ENCODE results near the gene CACNA2D1. TPM values are rescaled to one million over a fixed set of nuclear protein-coding genes. Genes with fewer than 3 reads are reported as not detected.

The CACNA2D1 gene
- total and polyA plus RNA-seq, 9 of the 15 experiments (the other 6 are each of a cell fraction or from before 2014, with no cell fraction given), result 0.49 TPM; not detected in 8

- POLR2A ChIA-PET, result no interaction called here
- FAIRE-seq, result no peak
- Histone ChIP-seq H3K4me3 (no peak overlapping the region), H2AFZ (ENCODE audit: low read depth, low read length) (no peak overlapping the region), H3K9me3 (replicated peaks; ENCODE audit: control insufficient read depth, insufficient read depth, low read depth, low read length) (no peaks in the 10 kb centered on the region; the same call in 1 of the 2 replicates), H3K36me3 (ENCODE audit: control insufficient read depth, insufficient read depth, low read length) (no peaks in the 10 kb centered on the region), H3K27me3 (ENCODE audit: control insufficient read depth in 2 of 2, insufficient read depth in 2 of 2, low read length in 2 of 2) (no peaks in the 10 kb centered on the region), H4K20me1 (replicated peaks; ENCODE audit: control insufficient read depth, insufficient read depth, low read length) (no peaks in the 10 kb centered on the region), H3K79me2 (ENCODE audit: control insufficient read depth, insufficient read depth, low read length) (no peaks in the 10 kb centered on the region), H3K9me1 (ENCODE audit: control insufficient read depth, insufficient read depth, low read length) (no peaks in the 10 kb centered on the region), H3K27ac (ENCODE audit: extremely low read depth, low read depth, low read length) (no peak overlapping the region), H3K4me2 (ENCODE audit: insufficient read depth, low read length) (no peak overlapping the region), H3K4me1 (replicated peaks in 1 of 2; ENCODE audit: control insufficient read depth in 2 of 2, insufficient read depth in 2 of 2, low read length in 2 of 2) (no peaks in the 10 kb centered on the region), H3K9ac (ENCODE audit: insufficient read depth in 1 of 2, low read depth in 2 of 2, low read length in 2 of 2) (no peak overlapping the region)
- in situ Hi-C loops (cut with MboI) (no loop called here), intact Hi-C loops (cut with micrococcal nuclease) (no loop called here)
- CTCF ChIA-PET (ENCODE audit: low intra/inter-chr PET ratio), result no interaction called here
- ATAC-seq, result no peak
- no peak for DNase-seq (ENCODE audit: extremely low read depth in 1 of 4, low spot score in 3 of 4)
- BruUV-seq (replicated peaks), result no TSS peak
- WGBS (ENCODE audit: insufficient coverage, low coverage, missing lambda C conversion rate), result 0% methylated on average over 2 of the region's 2 CpGs
- no peak for TF ChIP-seq GMEB1 (CRISPR knock-in tag; IDR thresholded peaks at IDR 0.05)
- TF ChIP-seq ZNF57 (CRISPR knock-in tag; IDR thresholded peaks at IDR 0.05), result no peak
- no peak for TF ChIP-seq HIVEP1 (CRISPR knock-in tag; IDR thresholded peaks at IDR 0.05)
- TF ChIP-seq FOXJ2 (tag; IDR thresholded peaks at IDR 0.05), result no peak
- TF ChIP-seq ZBTB8A (IDR thresholded peaks at IDR 0.05; ENCODE audit: partially characterized antibody), result no peak
- TF ChIP-seq NONO (IDR thresholded peaks at IDR 0.05; ENCODE audit: low read depth in 2 of 2, low read length in 1 of 2), result no peak
- TF ChIP-seq MNT (conservative IDR thresholded peaks at IDR 0.05), result no peak
- no peak for TF ChIP-seq PRPF4 (IDR thresholded peaks at IDR 0.05; ENCODE audit: insufficient read depth, low read depth, low read length, poor library complexity, severe bottlenecking)
- no peak for TF ChIP-seq NFIC (IDR thresholded peaks at IDR 0.05)
- no peak for TF ChIP-seq SRSF3 (IDR thresholded peaks at IDR 0.05; ENCODE audit: insufficient read depth, low read length)
- no peak for TF ChIP-seq ZNF347 (CRISPR knock-in tag; IDR thresholded peaks at IDR 0.05; ENCODE audit: low read depth)
- TF ChIP-seq HNRNPK (IDR thresholded peaks at IDR 0.05; ENCODE audit: low read depth, low read length, poor library complexity, severe bottlenecking), result no peak
- no peak for TF ChIP-seq GABPB2 (CRISPR knock-in tag; conservative IDR thresholded peaks at IDR 0.05)
- TF ChIP-seq, protein P1, sequence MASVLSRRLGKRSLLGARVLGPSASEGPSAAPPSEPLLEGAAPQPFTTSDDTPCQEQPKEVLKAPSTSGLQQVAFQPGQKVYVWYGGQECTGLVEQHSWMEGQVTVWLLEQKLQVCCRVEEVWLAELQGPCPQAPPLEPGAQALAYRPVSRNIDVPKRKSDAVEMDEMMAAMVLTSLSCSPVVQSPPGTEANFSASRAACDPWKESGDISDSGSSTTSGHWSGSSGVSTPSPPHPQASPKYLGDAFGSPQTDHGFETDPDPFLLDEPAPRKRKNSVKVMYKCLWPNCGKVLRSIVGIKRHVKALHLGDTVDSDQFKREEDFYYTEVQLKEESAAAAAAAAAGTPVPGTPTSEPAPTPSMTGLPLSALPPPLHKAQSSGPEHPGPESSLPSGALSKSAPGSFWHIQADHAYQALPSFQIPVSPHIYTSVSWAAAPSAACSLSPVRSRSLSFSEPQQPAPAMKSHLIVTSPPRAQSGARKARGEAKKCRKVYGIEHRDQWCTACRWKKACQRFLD (CRISPR knock-in tag; IDR thresholded peaks at IDR 0.05), result no peak
- TF ChIP-seq C11orf30 (IDR thresholded peaks at IDR 0.05; ENCODE audit: low read depth), result no peak
- TF ChIP-seq ELF1 (tag; IDR thresholded peaks at IDR 0.05), result no peak
- TF ChIP-seq RAD51 (IDR thresholded peaks at IDR 0.05; ENCODE audit: borderline replicate concordance, low read depth), result no peak
These were observed 312.4 kb downstream of the CACNA2D1 start for GRCh38 chr7:82131215-82131614.

Data from K562 (cell line).